Esophagus (tissue), 2 donors: Measurements from ENCODE around the gene IFFO2. TPM values are rescaled to one million over a fixed set of nuclear protein-coding genes. Genes with fewer than 3 reads are reported as not detected.

ENCODE experiments used
- H3K27ac ChIP-seq, 2 donors: one replicate each; pipeline ENCODE4 v1.5.1; 2013; ENCODE audit warnings: low read depth in 2 of 2, mild to moderate bottlenecking in 2 of 2, inconsistent platforms in 1 of 2, low read length in 1 of 2, moderate library complexity in 1 of 2
- H3K27me3 ChIP-seq, 2 donors: one replicate each; pipeline ENCODE4 v1.6.1; 2013; ENCODE audit warnings: low read length in 2 of 2, control low read depth in 1 of 2, mild to moderate bottlenecking in 1 of 2; ENCODE audit not compliant: insufficient read depth in 2 of 2, control insufficient read depth in 1 of 2
- H3K36me3 ChIP-seq, 2 donors: one replicate each; pipeline ENCODE4 v1.6.1; 2013; ENCODE audit warnings: low read length in 1 of 2; ENCODE audit not compliant: control insufficient read depth in 2 of 2, insufficient read depth in 2 of 2
- H3K4me1 ChIP-seq, 2 donors: one replicate each; pipeline ENCODE4 v1.6.1; 2013; ENCODE audit warnings: low read length in 1 of 2; ENCODE audit not compliant: control insufficient read depth in 2 of 2, insufficient read depth in 2 of 2
- H3K4me3 ChIP-seq, 2 donors: one replicate each; pipeline ENCODE4 v1.5.1; 2013; ENCODE audit warnings: low read length in 2 of 2, mild to moderate bottlenecking in 2 of 2, low read depth in 1 of 2, moderate library complexity in 1 of 2
- H3K9me3 ChIP-seq, 2 donors: one replicate each; pipeline ENCODE4 v1.6.1; 2013; ENCODE audit warnings: mild to moderate bottlenecking in 2 of 2, low read depth in 1 of 2, low read length in 1 of 2, moderate library complexity in 1 of 2; ENCODE audit not compliant: control insufficient read depth in 2 of 2, insufficient read depth in 1 of 2
- WGBS, 2 donors: extraction: QIAGEN DNeasy Blood & Tissue Kit; methylation state at CpG; one replicate each; pipeline ENCODE4 v1.1.7; 2013; 5-methylcytosine and 5-hydroxymethylcytosine counted together
- polyA plus RNA-seq, 2 donors: library from polyadenylated mRNA; stranded (reverse); fragments of 200-250 nt; gene quantifications; one replicate each; pipeline ENCODE4 v1.2.3, GENCODE V29; 2013
- donor health status: healthy with polysubstance abuse.
- donor health status: Bipolar disorder and iron deficiency.

The IFFO2 gene
- polyA plus RNA-seq, 2 donors = 28.7 to 51.9 TPM

DNA sequence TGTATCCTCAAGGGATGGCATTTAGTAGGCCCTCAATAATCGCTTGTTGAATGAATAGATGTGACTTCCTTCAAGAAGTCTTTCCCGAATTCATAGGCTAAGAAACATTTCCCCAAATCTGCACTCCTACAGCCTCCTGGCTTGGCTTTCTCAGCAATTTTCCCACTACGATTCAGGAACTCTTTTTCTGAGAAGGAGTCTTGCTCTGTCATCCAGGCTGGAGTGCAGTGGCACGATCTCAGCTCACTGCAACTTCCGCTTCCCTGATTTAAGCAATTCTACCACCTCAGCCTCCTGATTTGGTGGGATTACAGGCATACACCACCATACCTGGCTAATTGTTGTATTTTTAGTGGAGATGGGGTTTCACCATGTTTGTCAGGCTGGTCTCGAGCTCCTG lies 37.9 kb upstream of the IFFO2 start:
- WGBS, 2 donors = 91 to 93% methylated on average over 6 of the region's 6 CpGs

DNA sequence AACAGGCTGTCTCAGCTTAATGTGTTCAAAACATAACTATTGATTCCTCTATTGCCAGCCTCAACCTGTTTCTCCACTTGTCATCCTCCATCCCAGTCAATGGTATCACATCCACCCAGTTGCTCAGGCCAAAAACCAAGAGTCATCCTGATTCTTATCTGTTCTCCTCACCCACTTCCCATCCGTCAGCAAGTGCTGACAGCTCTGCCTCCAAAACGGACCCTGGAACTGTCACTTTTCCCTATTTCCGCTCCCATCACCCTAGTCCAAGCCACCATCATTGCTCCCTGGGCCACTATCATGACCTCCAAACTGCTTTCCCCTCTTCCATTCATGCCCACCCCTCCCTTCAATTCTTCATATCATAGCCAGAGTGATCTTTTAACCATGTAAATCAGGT lies 36.2 kb upstream of the IFFO2 start:
- Histone ChIP-seq H3K27ac (no peak overlapping the region), H3K36me3 (no peaks in the 10 kb centered on the region), H3K4me1 (peaks cover 0 to 5% of the 10 kb centered on the region in 2 donors), H3K9me3 (no peaks in the 10 kb centered on the region), H3K4me3 (no peak overlapping the region), H3K27me3 (no peaks in the 10 kb centered on the region)
- WGBS, 2 donors = 64 to 74% methylated on average over 3 of the region's 3 CpGs

More for the DNA sequence above, 37.9 kb upstream of the IFFO2 start:
- Histone ChIP-seq H3K4me1 (peaks cover 4 to 12% of the 10 kb centered on the region in 2 donors), H3K27ac (no peak overlapping the region), H3K36me3 (no peaks in the 10 kb centered on the region), H3K27me3 (no peaks in the 10 kb centered on the region), H3K9me3 (no peaks in the 10 kb centered on the region), H3K4me3 (no peak overlapping the region)

DNA sequence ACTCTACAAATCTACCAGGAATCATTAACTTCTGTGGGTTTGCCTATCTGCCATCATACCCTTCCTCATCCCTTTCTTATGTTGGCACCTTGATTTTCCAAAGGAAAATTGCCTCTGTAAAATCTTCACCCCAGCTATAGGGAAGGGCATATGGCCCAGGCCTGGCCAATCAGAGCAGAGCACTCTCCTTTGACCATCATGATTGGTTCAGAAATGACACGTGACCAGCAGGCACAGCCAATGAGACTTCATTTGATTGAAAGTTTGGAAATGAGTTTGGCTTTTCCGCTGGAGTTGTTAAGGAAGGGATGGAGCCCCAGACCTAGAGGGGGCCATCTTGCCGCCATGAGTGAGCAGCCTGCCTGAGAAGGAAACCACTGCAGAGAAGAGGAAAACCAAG lies 35.1 kb upstream of the IFFO2 start:
- no peaks in the 10 kb centered on the region for H3K4me1 ChIP-seq
- no peaks in the 10 kb centered on the region for H3K9me3 ChIP-seq
- no peak overlapping the region for H3K4me3 ChIP-seq
- H3K36me3 ChIP-seq = no peaks in the 10 kb centered on the region
- H3K27ac ChIP-seq = no peak overlapping the region
- H3K27me3 ChIP-seq = no peaks in the 10 kb centered on the region
- 96 to 99% methylated on average over 3 of the region's 3 CpGs for WGBS, 2 donors

DNA sequence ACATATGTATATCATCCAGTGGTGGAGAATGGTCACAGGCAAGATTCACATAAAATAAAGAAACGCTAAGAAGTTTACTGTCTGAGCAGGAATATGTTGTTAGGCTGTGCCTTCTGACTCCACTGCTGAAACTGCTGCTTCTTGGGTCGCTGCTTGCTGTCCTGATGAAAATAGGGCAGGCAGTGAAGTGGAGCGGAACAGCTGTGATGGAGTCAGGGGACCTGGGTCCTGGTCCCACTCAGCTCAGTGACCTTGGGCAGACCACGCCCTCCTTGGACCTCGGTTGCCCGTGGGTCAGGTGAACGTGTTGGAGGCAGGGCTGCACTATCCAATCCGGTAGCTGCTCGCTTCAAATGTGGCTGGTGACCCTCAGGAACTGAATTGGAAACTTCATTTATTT lies 33.4 kb upstream of the IFFO2 start:
- H3K27me3 ChIP-seq = no peaks in the 10 kb centered on the region
- H3K36me3 ChIP-seq = no peaks in the 10 kb centered on the region
- WGBS, 2 donors = 61 to 84% methylated on average over 9 of the region's 9 CpGs
- no peak overlapping the region for H3K4me3 ChIP-seq
- H3K4me1 ChIP-seq = no peaks in the 10 kb centered on the region
- H3K9me3 ChIP-seq = no peaks in the 10 kb centered on the region
- no peak overlapping the region for H3K27ac ChIP-seq

DNA sequence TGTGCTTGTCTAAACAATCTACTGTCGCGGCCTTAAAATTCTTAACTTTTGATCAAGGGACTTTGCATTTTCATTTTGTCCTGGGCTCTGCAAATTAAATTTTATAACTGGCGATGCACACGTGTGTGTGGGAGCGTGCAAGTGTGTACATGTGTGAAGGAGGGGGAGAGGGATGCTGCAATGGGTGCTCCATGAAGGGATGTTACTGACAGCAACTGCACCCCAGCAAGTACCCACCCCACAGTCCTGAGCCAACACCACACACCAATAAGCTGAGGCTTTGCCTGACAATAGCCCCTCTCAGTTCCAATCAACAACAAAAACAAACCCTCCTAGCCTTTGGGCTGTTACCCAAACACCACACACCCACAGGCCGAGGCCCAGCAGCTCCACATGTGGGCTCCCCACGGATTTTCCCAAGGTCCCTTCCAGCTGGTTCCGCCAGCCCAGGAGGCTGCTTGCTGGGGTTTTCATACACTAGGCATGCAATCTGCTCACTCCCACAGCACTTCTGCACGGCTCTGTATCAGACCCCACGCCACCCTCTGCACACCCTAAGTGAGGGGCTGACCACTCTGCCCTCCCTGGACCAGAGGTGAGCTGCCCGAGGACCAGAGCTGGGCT lies 32.8 kb upstream of the IFFO2 start:
- H3K9me3 ChIP-seq = no peaks in the 10 kb centered on the region
- H3K4me1 ChIP-seq = no peaks in the 10 kb centered on the region
- H3K27ac ChIP-seq = no peak overlapping the region
- WGBS, 2 donors = 81 to 84% methylated on average over 11 of the region's 11 CpGs
- H3K36me3 ChIP-seq = no peaks in the 10 kb centered on the region
- no peaks in the 10 kb centered on the region for H3K27me3 ChIP-seq
- H3K4me3 ChIP-seq = no peak overlapping the region

DNA sequence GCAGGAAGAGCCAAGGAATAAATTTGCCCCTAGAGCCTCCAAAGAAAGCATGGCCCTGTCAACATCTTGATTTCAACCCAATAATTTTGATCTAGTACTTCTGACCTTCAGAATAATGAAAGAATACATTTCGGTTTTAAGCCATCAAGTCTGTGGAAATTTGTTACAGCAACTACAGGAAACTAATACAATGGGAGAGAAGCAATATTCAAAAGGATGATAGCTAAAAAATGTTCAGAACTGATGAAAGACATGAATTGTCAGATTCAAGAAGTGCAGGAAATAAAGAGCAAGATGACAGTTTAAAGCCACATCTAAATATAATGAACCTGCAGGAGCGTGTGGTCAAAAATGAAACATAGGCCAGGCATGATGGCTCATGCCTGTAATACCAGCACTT lies 24.8 kb upstream of the IFFO2 start:
- H3K27ac ChIP-seq = no peak overlapping the region
- H3K27me3 ChIP-seq = no peaks in the 10 kb centered on the region
- no peaks in the 10 kb centered on the region for H3K9me3 ChIP-seq
- 89 to 95% methylated on average over 2 of the region's 2 CpGs for WGBS, 2 donors
- H3K4me3 ChIP-seq = no peak overlapping the region
- H3K4me1 ChIP-seq = no peaks in the 10 kb centered on the region
- H3K36me3 ChIP-seq = no peaks in the 10 kb centered on the region

DNA sequence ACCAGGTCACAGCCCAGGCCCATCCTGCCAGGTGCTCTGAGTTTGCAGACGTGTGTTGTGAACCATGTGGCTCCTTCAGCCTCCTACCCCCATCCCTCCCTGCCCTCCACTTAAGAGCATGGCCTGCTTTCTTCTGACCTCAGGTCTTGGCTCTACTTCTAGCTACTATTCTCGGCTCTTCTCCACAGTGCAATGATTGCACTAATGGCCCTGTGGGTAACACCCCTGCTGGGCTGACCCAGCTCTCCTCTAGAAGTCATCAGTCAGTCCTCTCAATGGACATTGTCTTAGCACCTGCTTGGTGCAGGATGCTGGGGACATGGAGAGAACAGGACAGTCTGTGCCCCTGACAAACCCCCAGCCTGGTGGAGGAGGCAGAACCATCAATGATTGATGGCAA lies 22.2 kb upstream of the IFFO2 start:
- Histone ChIP-seq H3K36me3 (no peaks in the 10 kb centered on the region), H3K4me3 (no peak overlapping the region), H3K4me1 (no peaks in the 10 kb centered on the region), H3K27me3 (no peaks in the 10 kb centered on the region), H3K27ac (no peak overlapping the region), H3K9me3 (no peaks in the 10 kb centered on the region)
- WGBS, 2 donors = 74 to 75% methylated on average over 2 of the region's 2 CpGs

DNA sequence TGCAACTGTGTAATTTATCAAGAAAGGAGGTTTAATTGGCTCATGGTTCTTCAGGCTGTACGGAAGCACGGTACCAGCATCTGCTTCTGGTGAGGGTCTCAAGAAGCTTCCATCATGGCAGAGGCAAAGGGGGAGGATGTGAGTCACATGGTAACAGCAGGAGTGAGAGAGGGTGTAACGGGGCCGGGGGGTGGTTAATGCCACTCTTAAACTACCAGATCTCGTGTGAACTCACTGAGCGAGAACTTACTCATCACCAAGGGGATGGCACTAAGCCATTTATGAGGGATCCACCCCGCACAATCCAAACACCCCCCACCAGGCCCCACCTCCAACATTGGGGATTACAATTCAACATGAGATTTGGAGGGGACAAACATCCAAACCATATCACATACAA lies 21.0 kb upstream of the IFFO2 start:
- WGBS, 2 donors = 70 to 77% methylated on average over 7 of the region's 7 CpGs

DNA sequence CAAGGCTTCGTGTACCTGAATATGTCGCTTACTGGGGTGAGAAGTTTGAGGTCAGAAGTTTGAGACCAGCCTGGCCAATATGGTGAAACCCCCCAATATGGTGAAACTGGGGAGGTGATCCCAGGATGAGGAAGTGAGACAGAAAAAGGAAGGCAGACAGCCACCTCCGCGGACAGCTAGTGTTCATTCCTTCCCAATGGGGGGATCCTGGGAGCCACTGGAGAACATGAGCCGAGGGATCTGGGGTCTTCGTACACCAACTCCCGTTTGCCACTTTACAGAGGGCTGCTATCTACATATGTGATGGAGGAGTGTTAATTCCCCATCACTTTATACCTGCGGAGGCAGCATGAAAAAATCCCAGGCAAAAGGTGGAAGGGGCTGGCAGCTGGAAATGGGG lies 19.6 kb upstream of the IFFO2 start:
- Histone ChIP-seq H3K4me3 (no peak overlapping the region), H3K9me3 (no peaks in the 10 kb centered on the region), H3K27ac (no peak overlapping the region), H3K4me1 (no peaks in the 10 kb centered on the region), H3K27me3 (no peaks in the 10 kb centered on the region), H3K36me3 (no peaks in the 10 kb centered on the region)
- WGBS, 2 donors = 89 to 91% methylated on average over 8 of the region's 8 CpGs

More for the DNA sequence above, 21.0 kb upstream of the IFFO2 start:
- no peaks in the 10 kb centered on the region for H3K36me3 ChIP-seq
- no peak overlapping the region for H3K4me3 ChIP-seq
- H3K27me3 ChIP-seq = no peaks in the 10 kb centered on the region
- H3K4me1 ChIP-seq = no peaks in the 10 kb centered on the region
- no peaks in the 10 kb centered on the region for H3K9me3 ChIP-seq
- H3K27ac ChIP-seq = no peak overlapping the region

DNA sequence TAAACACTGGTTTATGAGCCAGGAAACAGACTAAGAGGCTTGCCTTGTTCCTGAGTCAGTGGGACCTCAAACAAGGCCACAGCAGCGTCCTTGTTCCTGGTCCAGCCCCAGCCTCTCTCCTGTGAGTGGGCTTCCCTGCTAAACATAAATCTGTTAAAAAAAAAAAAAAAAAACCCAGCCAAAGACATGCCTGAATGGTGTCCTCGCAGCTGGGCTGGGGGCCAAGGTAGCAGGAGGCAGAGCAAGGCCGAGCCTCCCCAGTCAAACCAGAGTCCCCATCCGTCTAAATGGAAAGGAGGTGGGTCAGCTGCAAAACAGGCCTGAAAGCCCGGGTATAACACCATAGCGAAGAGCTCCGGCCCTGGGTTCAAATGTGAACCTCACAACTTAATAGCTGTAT lies 18.1 kb upstream of the IFFO2 start:
- Histone ChIP-seq H3K4me3 (no peak overlapping the region), H3K4me1 (no peaks in the 10 kb centered on the region), H3K36me3 (no peaks in the 10 kb centered on the region), H3K27me3 (no peaks in the 10 kb centered on the region), H3K9me3 (no peaks in the 10 kb centered on the region), H3K27ac (no peak overlapping the region)
- 73 to 74% methylated on average over 7 of the region's 7 CpGs for WGBS, 2 donors
